ENCODE measurements around the gene DGKI.

DNA sequence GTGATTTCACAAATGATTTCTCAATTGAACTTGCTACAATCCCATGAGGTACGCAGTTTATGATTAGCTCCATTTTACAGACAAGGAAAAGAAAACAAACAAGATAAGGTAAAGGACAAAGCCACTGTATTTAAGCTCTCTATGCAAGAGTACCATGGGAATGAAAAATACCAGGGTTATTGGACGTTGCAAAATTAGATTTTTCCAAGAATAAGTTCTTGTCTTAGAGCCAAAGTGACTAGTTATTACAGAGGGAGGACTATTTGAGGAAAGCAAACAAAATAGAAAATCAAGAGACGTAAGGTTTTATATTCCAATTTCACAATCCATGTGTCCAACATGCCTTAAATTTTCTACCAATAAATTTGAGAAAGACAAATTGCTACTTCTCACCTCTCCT is 405.3 kb downstream of the DGKI start:
- TF ChIP-seq, protein P1, sequence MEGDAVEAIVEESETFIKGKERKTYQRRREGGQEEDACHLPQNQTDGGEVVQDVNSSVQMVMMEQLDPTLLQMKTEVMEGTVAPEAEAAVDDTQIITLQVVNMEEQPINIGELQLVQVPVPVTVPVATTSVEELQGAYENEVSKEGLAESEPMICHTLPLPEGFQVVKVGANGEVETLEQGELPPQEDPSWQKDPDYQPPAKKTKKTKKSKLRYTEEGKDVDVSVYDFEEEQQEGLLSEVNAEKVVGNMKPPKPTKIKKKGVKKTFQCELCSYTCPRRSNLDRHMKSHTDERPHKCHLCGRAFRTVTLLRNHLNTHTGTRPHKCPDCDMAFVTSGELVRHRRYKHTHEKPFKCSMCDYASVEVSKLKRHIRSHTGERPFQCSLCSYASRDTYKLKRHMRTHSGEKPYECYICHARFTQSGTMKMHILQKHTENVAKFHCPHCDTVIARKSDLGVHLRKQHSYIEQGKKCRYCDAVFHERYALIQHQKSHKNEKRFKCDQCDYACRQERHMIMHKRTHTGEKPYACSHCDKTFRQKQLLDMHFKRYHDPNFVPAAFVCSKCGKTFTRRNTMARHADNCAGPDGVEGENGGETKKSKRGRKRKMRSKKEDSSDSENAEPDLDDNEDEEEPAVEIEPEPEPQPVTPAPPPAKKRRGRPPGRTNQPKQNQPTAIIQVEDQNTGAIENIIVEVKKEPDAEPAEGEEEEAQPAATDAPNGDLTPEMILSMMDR (IDR thresholded peaks at IDR 0.05): no peak
- TF ChIP-seq EZH2 (IDR thresholded peaks at IDR 0.05) (no peak), EZH2phosphoT487 (IDR thresholded peaks at IDR 0.05) (no peak)

Data from neural progenitor cell (in vitro differentiated cells).